SK-N-SH (cell line): ENCODE data around the gene DEGS1. TPM values are rescaled to one million over a fixed set of nuclear protein-coding genes. Genes with fewer than 3 reads are reported as not detected.

Experiments used
- CTCF ChIA-PET: fragments of 300-600, 350-600 bp; formaldehyde crosslinking; extraction: SDS; loops from one replicate; lab custom pipeline; 2021; lab: Yijun Ruan, JAX
- POLR2A ChIA-PET: fragments of 350-600 bp; sonication (Branson Sonifier 250); formaldehyde crosslinking; extraction: SDS; loops from one replicate; lab custom pipeline; 2020; ENCODE audit warnings: antibody characterized with exemption, inconsistent platforms; lab: Yijun Ruan, JAX
- DNase-seq: peaks from one replicate; pipeline ENCODE4 v3.0.0; 2012
- H2AFZ ChIP-seq: fragments of 200-600 bp; sonication (generic); 2 replicates; pipeline ENCODE4 v1.8.1; 2016; ENCODE audit warnings: antibody characterized with exemption, mild to moderate bottlenecking, low read depth
- H3F3A ChIP-seq: fragments of 200-600 bp; sonication (generic); replicated peaks from 2 replicates; pipeline ENCODE3; 2016; ENCODE audit warnings: antibody characterized with exemption, mild to moderate bottlenecking; ENCODE audit not compliant: insufficient read depth
- H3K27ac ChIP-seq, 2 experiments: fragments of 200-500 bp in 1 of 2; fragments of 200-600 bp in 1 of 2; sonication (Bioruptor generic) in 1 of 2; sonication (generic), shearing (Covaris generic) in 1 of 2; 2 replicates each; pipeline versions ENCODE4 v1.5.1 to v1.6.1; 2014 to 2016; ENCODE audit warnings: low read depth in 2 of 2, inconsistent platforms in 1 of 2, low read length in 1 of 2, mild to moderate bottlenecking in 1 of 2, mixed read lengths in 1 of 2
- H3K27me3 ChIP-seq: fragments of 200-600 bp; sonication (generic), shearing (Covaris generic); 2 replicates; pipeline ENCODE4 v1.6.1; 2016; ENCODE audit warnings: mixed run types; ENCODE audit not compliant: insufficient read depth
- H3K36me3 ChIP-seq, 2 experiments: fragments of 200-500 bp in 1 of 2; fragments of 200-600 bp in 1 of 2; sonication (Bioruptor generic) in 1 of 2; sonication (generic) in 1 of 2; replicated peaks in 1 of 2; 2 replicates each; pipeline versions ENCODE3 to v1.5.1; 2014 to 2016; ENCODE audit warnings: low read length in 1 of 2, mild to moderate bottlenecking in 1 of 2; ENCODE audit not compliant: insufficient read depth in 2 of 2, control insufficient read depth in 1 of 2
- H3K4me1 ChIP-seq, 2 experiments: fragments of 200-500 bp in 1 of 2; fragments of 200-600 bp in 1 of 2; sonication (Bioruptor generic) in 1 of 2; sonication (generic), shearing (Covaris generic) in 1 of 2; 2 replicates each; pipeline versions ENCODE4 v1.5.1 to v1.6.1; 2014 to 2016; ENCODE audit warnings: low read depth in 1 of 2, low read length in 1 of 2, mixed run types in 1 of 2; ENCODE audit not compliant: insufficient read depth in 2 of 2, control insufficient read depth in 1 of 2
- H3K4me2 ChIP-seq: fragments of 200-600 bp; sonication (generic), shearing (Covaris generic); 2 replicates; pipeline ENCODE4 v1.6.1; 2017; ENCODE audit warnings: mixed run types
- H3K4me3 ChIP-seq, 2 experiments: fragments of 200-500 bp in 1 of 2; fragments of 200-600 bp in 1 of 2; sonication (Bioruptor generic) in 1 of 2; sonication (generic), shearing (Covaris generic) in 1 of 2; 2 replicates each; pipeline versions ENCODE4 v1.5.1 to v1.8.1; 2014 to 2016; ENCODE audit warnings: low read depth in 2 of 2, inconsistent platforms in 1 of 2, low read length in 1 of 2, mild to moderate bottlenecking in 1 of 2, mixed read lengths in 1 of 2, moderate library complexity in 1 of 2
- H3K79me2 ChIP-seq: fragments of 200-600 bp; sonication (generic); 2 replicates; pipeline ENCODE4 v1.8.1; 2017; ENCODE audit warnings: mild to moderate bottlenecking; ENCODE audit not compliant: insufficient read depth
- H3K9ac ChIP-seq: fragments of 200-600 bp; sonication (generic); 2 replicates; pipeline ENCODE4 v1.6.1; 2017; ENCODE audit warnings: mixed run types
- H3K9me2 ChIP-seq: fragments of 200-600 bp; sonication (generic); 2 replicates; pipeline ENCODE4 v1.6.1; 2017; ENCODE audit warnings: mixed run types
- H3K9me3 ChIP-seq: fragments of 200-600 bp; sonication (generic); 2 replicates; pipeline ENCODE4 v1.6.1; 2017; ENCODE audit warnings: mixed run types, mild to moderate bottlenecking, moderate library complexity
- H4K20me1 ChIP-seq: fragments of 200-600 bp; sonication (generic); 2 replicates; pipeline ENCODE4 v1.6.1; 2017; ENCODE audit warnings: mild to moderate bottlenecking, mixed run types; ENCODE audit not compliant: insufficient read depth
- CHD2 ChIP-seq: fragments of 150-350 bp; IDR thresholded peaks from 2 replicates; pipeline ENCODE4 v1.6.1; 2018; ENCODE audit warnings: low read length; ENCODE audit not compliant: partially characterized antibody
- ELF1 ChIP-seq: IDR thresholded peaks from 2 replicates; pipeline ENCODE4 v1.4.0; 2012
- EP300 ChIP-seq, 2 experiments: IDR thresholded peaks; 2 replicates each; pipeline versions ENCODE4 v1.4.0 to v1.6.1; 2012; ENCODE audit warnings: borderline replicate concordance in 1 of 2, low read depth in 1 of 2, low read length in 1 of 2
- FOSL2 ChIP-seq: IDR thresholded peaks from 2 replicates; pipeline ENCODE4 v1.4.0; 2012; ENCODE audit warnings: low read depth, mild to moderate bottlenecking, moderate library complexity, borderline replicate concordance
- FOXJ3 ChIP-seq: sonication (generic); formaldehyde crosslinking; IDR thresholded peaks from 2 replicates; pipeline ENCODE4 v1.5.1; 2020; ENCODE audit warnings: mild to moderate bottlenecking, missing genetic modification reagents
- FOXM1 ChIP-seq: IDR thresholded peaks from 2 replicates; pipeline ENCODE4 v1.4.0; 2012; ENCODE audit warnings: low read depth, mild to moderate bottlenecking
- GATA2 ChIP-seq: sonication (generic); formaldehyde crosslinking; IDR thresholded peaks from 2 replicates; pipeline ENCODE4 v1.5.0; 2020; ENCODE audit warnings: mild to moderate bottlenecking, missing genetic modification reagents
- JUND ChIP-seq: IDR thresholded peaks from 2 replicates; pipeline ENCODE4 v1.4.0; 2012
- MEF2A ChIP-seq: IDR thresholded peaks from 2 replicates; pipeline ENCODE4 v1.4.0; 2012; ENCODE audit warnings: low read depth, borderline replicate concordance
- NFIC ChIP-seq: IDR thresholded peaks from 2 replicates; pipeline ENCODE4 v1.4.0; 2012; ENCODE audit warnings: borderline replicate concordance
- PBX3 ChIP-seq: IDR thresholded peaks from 2 replicates; pipeline ENCODE4; 2012
- POLR2AphosphoS5 ChIP-seq: IDR thresholded peaks from 2 replicates; pipeline ENCODE4 v1.6.1; 2012; ENCODE audit warnings: low read depth, low read length
- RAD21 ChIP-seq: IDR thresholded peaks from 2 replicates; pipeline ENCODE4 v1.6.1; 2012; ENCODE audit warnings: mild to moderate bottlenecking, low read length
- RCOR1 ChIP-seq: fragments of 150-350 bp; IDR thresholded peaks from 2 replicates; pipeline ENCODE4 v1.6.1; 2017; ENCODE audit warnings: antibody characterized with exemption, low read length
- RXRA ChIP-seq: IDR thresholded peaks from 2 replicates; pipeline ENCODE4 v1.4.0; 2012; ENCODE audit warnings: low read depth, mild to moderate bottlenecking, borderline replicate concordance
- SMC3 ChIP-seq: IDR thresholded peaks from 2 replicates; pipeline ENCODE4 v1.6.1; 2012; ENCODE audit warnings: low read depth, low read length, improper control_type of control experiment
- TAF1 ChIP-seq: IDR thresholded peaks from 2 replicates; pipeline ENCODE4 v1.6.1; 2012; ENCODE audit warnings: low read depth, mild to moderate bottlenecking, low read length, moderate library complexity, borderline replicate concordance
- TCF12 ChIP-seq: IDR thresholded peaks from 2 replicates; pipeline ENCODE4 v1.4.0; 2012
- TEAD4 ChIP-seq: IDR thresholded peaks from 2 replicates; pipeline ENCODE4 v1.4.0; 2012; ENCODE audit warnings: mild to moderate bottlenecking, borderline replicate concordance; ENCODE audit not compliant: insufficient read depth
- USF2 ChIP-seq: fragments of 150-350 bp; IDR thresholded peaks from 2 replicates; pipeline ENCODE4 v1.6.1; 2017; ENCODE audit warnings: antibody characterized with exemption, low read length, low read depth, borderline replicate concordance
- YY1 ChIP-seq: IDR thresholded peaks from 2 replicates; pipeline ENCODE4 v1.4.0; 2012; ENCODE audit warnings: low read depth, mild to moderate bottlenecking
- WGBS: methylation state at CpG from one replicate; pipeline ENCODE4 v1.1.6; 2017; ENCODE audit warnings: low lambda C conversion rate; 5-methylcytosine and 5-hydroxymethylcytosine counted together
- polyA plus RNA-seq, 3 experiments: library from polyadenylated mRNA; depleted of rRNA; stranded (reverse); fragments of >200 nt; gene quantifications; 2 replicates each; pipeline ENCODE4 v1.2.3, GENCODE V29; 2012
- TF ChIP-seq, protein P1 (sequence below): IDR thresholded peaks from 2 replicates; pipeline ENCODE4 v1.6.1; 2012; ENCODE audit warnings: mild to moderate bottlenecking, low read depth, low read length, moderate library complexity

Gene DEGS1
- polyA plus RNA-seq, 1 of the 3 experiments (the other 2 are of a cell fraction): 62.3 TPM

GRCh38 chr1:224203243-224204016 lies 20.4 kb downstream of the DEGS1 start:
- Histone ChIP-seq H3K27ac (peak overlapping the region; percentile 16 to 93), H3K27me3 (no peaks in the 10 kb centered on the region), H3K4me3 (no peak overlapping the region), H3F3A (peaks cover 33% of the 10 kb centered on the region), H3K36me3 (no peaks in the 10 kb centered on the region), H3K9ac (no peak overlapping the region), H3K9me2 (no peaks in the 10 kb centered on the region), H3K9me3 (no peaks in the 10 kb centered on the region), H3K4me2 (peak overlapping the region; percentile 71; the same call in 1 of the 2 replicates), H4K20me1 (no peaks in the 10 kb centered on the region), H3K79me2 (no peaks in the 10 kb centered on the region; the same call in 1 of the 2 replicates), H3K4me1 (peaks cover 20 to 22% of the 10 kb centered on the region in 2 experiments), H2AFZ (0 out of 2 replicates have a peak overlapping the region, but pooled peaks have one; percentile 48)
- ChIA-PET POLR2A (no interaction called here), CTCF (no interaction called here)
- WGBS: 42% methylated on average over 5 of the region's 8 CpGs
- peak; percentile 40 for DNase-seq
- TF ChIP-seq USF2 (no peak), TEAD4 (no peak), EP300 (IDR thresholded peaks at IDR 0.05; ENCODE audit: borderline replicate concordance in 1 of 2, low read depth in 1 of 2, low read length in 1 of 2) (peak in 1 of 2 experiments; percentile 43; a peak in 2 of 4 replicates), TAF1 (no peak), ELF1 (no peak), FOXJ3 (CRISPR knock-in tag) (no peak), FOXM1 (no peak), POLR2AphosphoS5 (no peak), YY1 (no peak), GATA2 (CRISPR knock-in tag) (no peak), SMC3 (no peak), JUND (peak; percentile 10; the same call in 1 of the 2 replicates), RXRA (no peak), PBX3 (peak; percentile 49), NFIC (peak; percentile 56; the same call in 1 of the 2 replicates), CHD2 (peak; percentile 73), MEF2A (no peak), FOSL2 (no peak), TCF12 (peak; percentile 35; the same call in 1 of the 2 replicates), RAD21 (no peak; the same call in 1 of the 2 replicates), RCOR1 (no peak)
- TF ChIP-seq, protein P1, sequence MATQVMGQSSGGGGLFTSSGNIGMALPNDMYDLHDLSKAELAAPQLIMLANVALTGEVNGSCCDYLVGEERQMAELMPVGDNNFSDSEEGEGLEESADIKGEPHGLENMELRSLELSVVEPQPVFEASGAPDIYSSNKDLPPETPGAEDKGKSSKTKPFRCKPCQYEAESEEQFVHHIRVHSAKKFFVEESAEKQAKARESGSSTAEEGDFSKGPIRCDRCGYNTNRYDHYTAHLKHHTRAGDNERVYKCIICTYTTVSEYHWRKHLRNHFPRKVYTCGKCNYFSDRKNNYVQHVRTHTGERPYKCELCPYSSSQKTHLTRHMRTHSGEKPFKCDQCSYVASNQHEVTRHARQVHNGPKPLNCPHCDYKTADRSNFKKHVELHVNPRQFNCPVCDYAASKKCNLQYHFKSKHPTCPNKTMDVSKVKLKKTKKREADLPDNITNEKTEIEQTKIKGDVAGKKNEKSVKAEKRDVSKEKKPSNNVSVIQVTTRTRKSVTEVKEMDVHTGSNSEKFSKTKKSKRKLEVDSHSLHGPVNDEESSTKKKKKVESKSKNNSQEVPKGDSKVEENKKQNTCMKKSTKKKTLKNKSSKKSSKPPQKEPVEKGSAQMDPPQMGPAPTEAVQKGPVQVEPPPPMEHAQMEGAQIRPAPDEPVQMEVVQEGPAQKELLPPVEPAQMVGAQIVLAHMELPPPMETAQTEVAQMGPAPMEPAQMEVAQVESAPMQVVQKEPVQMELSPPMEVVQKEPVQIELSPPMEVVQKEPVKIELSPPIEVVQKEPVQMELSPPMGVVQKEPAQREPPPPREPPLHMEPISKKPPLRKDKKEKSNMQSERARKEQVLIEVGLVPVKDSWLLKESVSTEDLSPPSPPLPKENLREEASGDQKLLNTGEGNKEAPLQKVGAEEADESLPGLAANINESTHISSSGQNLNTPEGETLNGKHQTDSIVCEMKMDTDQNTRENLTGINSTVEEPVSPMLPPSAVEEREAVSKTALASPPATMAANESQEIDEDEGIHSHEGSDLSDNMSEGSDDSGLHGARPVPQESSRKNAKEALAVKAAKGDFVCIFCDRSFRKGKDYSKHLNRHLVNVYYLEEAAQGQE: no peak
